Endodermal cell (in vitro differentiated cells): ENCODE data around the gene KRABD2.
A peak's percentile ranks its signal among the peaks of the same experiment; 100 is the strongest.

ENCODE experiments used
- DNase-seq: peaks from one replicate; pipeline ENCODE4 v3.0.0-alpha.2; 2017
- H3K27ac ChIP-seq: 2 replicates; pipeline ENCODE4 v1.5.1; 2013; ENCODE audit warnings: mild to moderate bottlenecking, low read depth, low read length, moderate library complexity
- H3K27me3 ChIP-seq: 2 replicates; pipeline ENCODE4 v1.6.1; 2013; ENCODE audit warnings: mild to moderate bottlenecking, low read length, moderate library complexity; ENCODE audit not compliant: insufficient read depth, control insufficient read depth, poor library complexity, severe bottlenecking
- H3K36me3 ChIP-seq: 2 replicates; pipeline ENCODE4 v1.7.0; 2013; ENCODE audit warnings: mild to moderate bottlenecking, low read length, moderate library complexity; ENCODE audit not compliant: control insufficient read depth, insufficient read depth
- H3K4me1 ChIP-seq: one replicate; pipeline ENCODE4 v1.7.0; 2013; ENCODE audit warnings: low read length; ENCODE audit not compliant: control insufficient read depth, insufficient read depth
- H3K4me3 ChIP-seq: 2 replicates; pipeline ENCODE4 v1.5.1; 2013; ENCODE audit warnings: mild to moderate bottlenecking, low read length, moderate library complexity
- H3K9ac ChIP-seq: 2 replicates; pipeline ENCODE4 v1.6.1; 2013; ENCODE audit warnings: mild to moderate bottlenecking, low read length, moderate library complexity; ENCODE audit not compliant: poor library complexity, severe bottlenecking; ENCODE audit errors: extremely low read depth
- H3K9me3 ChIP-seq: 2 replicates; pipeline ENCODE4 v1.6.1; 2013; ENCODE audit warnings: mild to moderate bottlenecking, low read length, moderate library complexity; ENCODE audit not compliant: control insufficient read depth
- H3K27ac Mint-ChIP-seq: 2 replicates; pipeline ENCODE4 v1.8.0; 2020; ENCODE audit warnings: mixed read lengths
- H3K27me3 Mint-ChIP-seq: 2 replicates; pipeline ENCODE4 v1.8.0; 2021; ENCODE audit warnings: mild to moderate bottlenecking, mixed read lengths; ENCODE audit not compliant: insufficient read depth
- H3K36me3 Mint-ChIP-seq: 2 replicates; pipeline ENCODE4 v1.8.0; 2020; ENCODE audit warnings: low read depth, mixed read lengths
- H3K4me1 Mint-ChIP-seq: 2 replicates; pipeline ENCODE4 v1.8.0; 2020; ENCODE audit warnings: mixed read lengths
- H3K4me3 Mint-ChIP-seq: 2 replicates; pipeline ENCODE4 v1.8.0; 2020; ENCODE audit warnings: mild to moderate bottlenecking, moderate library complexity, mixed read lengths
- H3K9me3 Mint-ChIP-seq: 2 replicates; pipeline ENCODE4 v1.8.0; 2020; ENCODE audit warnings: mild to moderate bottlenecking, mixed read lengths
- CTCF ChIP-seq: fragments of 200-600 bp; sonication (generic); conservative IDR thresholded peaks from 2 replicates; pipeline ENCODE4 v1.5.0; 2021; ENCODE audit warnings: antibody characterized with exemption, mild to moderate bottlenecking
- WGBS, 2 experiments: methylation state at CpG; one replicate each; pipeline versions ENCODE4 v1.1.5 to v1.1.7; 2013; ENCODE audit warnings: missing lambda C conversion rate in 2 of 2, mixed read lengths in 1 of 2; ENCODE audit not compliant: insufficient coverage in 1 of 2, insufficient read length in 1 of 2; 5-methylcytosine and 5-hydroxymethylcytosine counted together

Gene KRABD2

DNA sequence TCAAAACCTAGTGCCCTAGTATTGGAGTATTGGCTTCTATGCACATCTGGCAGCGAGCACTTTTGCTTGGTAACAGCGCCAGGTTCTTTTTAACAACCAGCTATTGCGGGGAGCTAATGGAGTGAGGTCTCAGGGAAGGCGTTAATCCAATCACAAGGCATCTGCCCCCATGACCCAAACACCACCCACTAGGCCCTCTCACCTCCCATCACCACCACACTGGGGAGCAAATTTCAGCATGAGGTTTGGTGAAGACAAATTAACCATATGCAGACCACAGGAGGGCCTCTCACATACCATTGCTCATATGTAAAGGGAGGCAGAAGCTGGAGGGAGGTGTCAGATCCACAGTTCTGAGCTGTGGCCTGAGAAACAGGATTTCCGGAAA lies 37.8 kb downstream of the KRABD2 start:
- H3K36me3 ChIP-seq: no peaks in the 10 kb centered on the region
- no peaks in the 10 kb centered on the region for H3K27me3 ChIP-seq
- 71 to 77% methylated on average over 5 of the region's 5 CpGs for WGBS, 2 experiments
- H3K9me3 ChIP-seq: no peaks in the 10 kb centered on the region
- Mint-ChIP-seq H3K36me3 (no peaks in the 10 kb centered on the region), H3K27me3 (no peaks in the 10 kb centered on the region), H3K9me3 (no peaks in the 10 kb centered on the region), H3K4me1 (peaks cover 19% of the 10 kb centered on the region), H3K4me3 (peak overlapping the region; percentile 31), H3K27ac (peak overlapping the region; percentile 87)
- H3K4me3 ChIP-seq: no peak overlapping the region
- H3K27ac ChIP-seq: no peak overlapping the region
- peaks cover 11% of the 10 kb centered on the region for H3K4me1 ChIP-seq
- peak overlapping the region; percentile 7 for H3K9ac ChIP-seq
- DNase-seq: peak; percentile 90
- TF ChIP-seq CTCF: no peak

- peaks cover 11% of the 10 kb centered on the region for H3K4me1 ChIP-seq
Observed at GRCh38 chr17:8337802-8338752, 38.4 kb downstream of the KRABD2 start.

DNA sequence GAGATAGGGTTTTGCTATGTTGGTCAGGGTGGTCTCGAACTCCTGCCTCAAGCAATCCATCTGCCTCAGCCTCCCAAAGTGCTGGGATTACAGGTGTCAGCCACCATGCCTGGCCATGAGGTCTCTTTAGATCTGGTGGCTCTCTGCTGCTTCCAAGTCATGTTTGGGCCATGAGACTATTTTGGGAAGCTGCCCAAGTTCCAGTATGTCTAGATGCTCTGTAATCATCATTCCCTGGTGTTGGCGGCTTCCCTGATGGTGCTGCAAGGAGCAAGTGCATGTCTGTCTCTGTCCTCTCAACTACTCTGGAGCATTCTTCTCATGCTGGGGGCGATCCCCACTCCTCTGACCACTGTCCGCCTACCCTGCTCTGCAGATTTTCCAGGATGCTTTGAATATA lies 43.2 kb downstream of the KRABD2 start:
- H3K27me3 Mint-ChIP-seq: peaks cover under 1% of the 10 kb centered on the region
- no peaks in the 10 kb centered on the region for H3K27me3 ChIP-seq
- 92 to 97% methylated on average over 4 of the region's 4 CpGs for WGBS, 2 experiments

More at GRCh38 chr17:8337802-8338752, 38.4 kb downstream of the KRABD2 start:
- H3K36me3 ChIP-seq: no peaks in the 10 kb centered on the region
- Mint-ChIP-seq H3K9me3 (no peaks in the 10 kb centered on the region), H3K27ac (peak overlapping the region; percentile 87), H3K4me3 (peak overlapping the region; percentile 31), H3K36me3 (no peaks in the 10 kb centered on the region), H3K4me1 (peaks cover 19% of the 10 kb centered on the region), H3K27me3 (no peaks in the 10 kb centered on the region)
- no peaks in the 10 kb centered on the region for H3K27me3 ChIP-seq
- peak overlapping the region; percentile 13 for H3K4me3 ChIP-seq
- no peaks in the 10 kb centered on the region for H3K9me3 ChIP-seq
- H3K9ac ChIP-seq: peak overlapping the region; percentile 7
- DNase-seq: peak; percentile 72
- no peak for TF ChIP-seq CTCF
- 40 to 45% methylated on average over 8 to 11 of the region's 11 CpGs for WGBS, 2 experiments
- no peak overlapping the region for H3K27ac ChIP-seq

More for the DNA sequence above, 43.2 kb downstream of the KRABD2 start:
- H3K9ac ChIP-seq: no peak overlapping the region
- DNase-seq: no peak
- no peaks in the 10 kb centered on the region for H3K9me3 ChIP-seq
- Mint-ChIP-seq H3K9me3 (no peaks in the 10 kb centered on the region), H3K27ac (no peak overlapping the region), H3K4me3 (no peak overlapping the region), H3K4me1 (peaks cover 7% of the 10 kb centered on the region), H3K36me3 (no peaks in the 10 kb centered on the region)
- H3K36me3 ChIP-seq: no peaks in the 10 kb centered on the region
- no peak overlapping the region for H3K27ac ChIP-seq
- no peak for TF ChIP-seq CTCF
- peaks cover 5% of the 10 kb centered on the region for H3K4me1 ChIP-seq
- H3K4me3 ChIP-seq: no peak overlapping the region
